ENCODE data around the gene TSHZ3. TPM values are rescaled to one million over a fixed set of nuclear protein-coding genes. Genes with fewer than 3 reads are reported as not detected.

TSHZ3 gene
- total and polyA plus RNA-seq, 9 of the 15 experiments (the other 6 are each of a cell fraction or from before 2014, with no cell fraction given), result 0.03 to 0.13 (median 0.05) TPM; not detected in 5

DNA sequence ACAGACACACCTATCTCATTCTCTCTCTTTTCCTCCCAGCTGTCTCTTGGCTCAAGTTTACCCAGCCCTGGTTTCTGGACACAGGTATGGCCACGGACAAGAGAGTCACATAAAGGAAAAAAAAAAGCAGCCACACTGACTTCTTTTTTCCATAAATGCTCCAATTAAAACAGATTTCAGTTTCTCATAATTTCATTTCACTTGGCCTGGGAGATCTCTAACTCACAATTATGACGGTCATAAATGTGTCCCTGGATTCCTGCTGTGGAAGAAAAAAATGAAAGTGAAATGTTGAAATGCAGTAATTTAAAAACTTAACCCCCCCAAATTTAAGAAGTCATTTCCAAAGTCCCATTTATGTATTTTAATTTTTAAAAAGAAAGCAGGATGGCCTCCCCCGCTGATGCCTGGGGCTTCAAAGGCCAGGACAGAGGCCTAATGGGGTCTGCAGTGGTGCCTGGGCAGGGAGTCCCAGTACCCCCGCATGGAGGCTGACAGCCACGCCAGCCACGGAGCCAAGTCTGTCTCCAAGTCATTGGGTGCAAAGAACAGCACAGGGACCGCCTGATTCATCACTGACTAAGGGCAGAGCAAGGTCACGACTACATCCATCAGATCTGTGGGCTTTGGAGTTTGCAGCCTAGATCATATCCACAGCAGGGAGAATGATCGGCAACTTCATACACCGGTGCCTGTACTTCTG, 79.7 kb downstream of the TSHZ3 start (continued):
- TF ChIP-seq, protein P1, sequence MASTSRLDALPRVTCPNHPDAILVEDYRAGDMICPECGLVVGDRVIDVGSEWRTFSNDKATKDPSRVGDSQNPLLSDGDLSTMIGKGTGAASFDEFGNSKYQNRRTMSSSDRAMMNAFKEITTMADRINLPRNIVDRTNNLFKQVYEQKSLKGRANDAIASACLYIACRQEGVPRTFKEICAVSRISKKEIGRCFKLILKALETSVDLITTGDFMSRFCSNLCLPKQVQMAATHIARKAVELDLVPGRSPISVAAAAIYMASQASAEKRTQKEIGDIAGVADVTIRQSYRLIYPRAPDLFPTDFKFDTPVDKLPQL (IDR thresholded peaks at IDR 0.05; ENCODE audit: extremely low read depth, insufficient read length), result no peak
- TF ChIP-seq MECOM (CRISPR knock-in tag; IDR thresholded peaks at IDR 0.05) (no peak), DDX20 (tag; IDR thresholded peaks at IDR 0.05; ENCODE audit: low read depth) (no peak), POLR2AphosphoS2 (IDR thresholded peaks at IDR 0.05; ENCODE audit: low read length) (no peak), KDM2B (CRISPR knock-in tag; IDR thresholded peaks at IDR 0.05) (no peak), RBM15 (IDR thresholded peaks at IDR 0.05; ENCODE audit: insufficient read depth, low read length) (no peak)
- TF ChIP-seq, protein P2, sequence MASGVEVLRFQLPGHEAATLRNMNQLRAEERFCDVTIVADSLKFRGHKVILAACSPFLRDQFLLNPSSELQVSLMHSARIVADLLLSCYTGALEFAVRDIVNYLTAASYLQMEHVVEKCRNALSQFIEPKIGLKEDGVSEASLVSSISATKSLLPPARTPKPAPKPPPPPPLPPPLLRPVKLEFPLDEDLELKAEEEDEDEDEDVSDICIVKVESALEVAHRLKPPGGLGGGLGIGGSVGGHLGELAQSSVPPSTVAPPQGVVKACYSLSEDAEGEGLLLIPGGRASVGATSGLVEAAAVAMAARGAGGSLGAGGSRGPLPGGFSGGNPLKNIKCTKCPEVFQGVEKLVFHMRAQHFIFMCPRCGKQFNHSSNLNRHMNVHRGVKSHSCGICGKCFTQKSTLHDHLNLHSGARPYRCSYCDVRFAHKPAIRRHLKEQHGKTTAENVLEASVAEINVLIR (CRISPR knock-in tag; IDR thresholded peaks at IDR 0.05), result no peak
- TF ChIP-seq, protein P3, sequence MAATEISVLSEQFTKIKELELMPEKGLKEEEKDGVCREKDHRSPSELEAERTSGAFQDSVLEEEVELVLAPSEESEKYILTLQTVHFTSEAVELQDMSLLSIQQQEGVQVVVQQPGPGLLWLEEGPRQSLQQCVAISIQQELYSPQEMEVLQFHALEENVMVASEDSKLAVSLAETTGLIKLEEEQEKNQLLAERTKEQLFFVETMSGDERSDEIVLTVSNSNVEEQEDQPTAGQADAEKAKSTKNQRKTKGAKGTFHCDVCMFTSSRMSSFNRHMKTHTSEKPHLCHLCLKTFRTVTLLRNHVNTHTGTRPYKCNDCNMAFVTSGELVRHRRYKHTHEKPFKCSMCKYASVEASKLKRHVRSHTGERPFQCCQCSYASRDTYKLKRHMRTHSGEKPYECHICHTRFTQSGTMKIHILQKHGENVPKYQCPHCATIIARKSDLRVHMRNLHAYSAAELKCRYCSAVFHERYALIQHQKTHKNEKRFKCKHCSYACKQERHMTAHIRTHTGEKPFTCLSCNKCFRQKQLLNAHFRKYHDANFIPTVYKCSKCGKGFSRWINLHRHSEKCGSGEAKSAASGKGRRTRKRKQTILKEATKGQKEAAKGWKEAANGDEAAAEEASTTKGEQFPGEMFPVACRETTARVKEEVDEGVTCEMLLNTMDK (IDR thresholded peaks at IDR 0.05; ENCODE audit: borderline replicate concordance, insufficient read depth, low read depth, low read length, poor library complexity, severe bottlenecking), result no peak
- TF ChIP-seq, protein P4, sequence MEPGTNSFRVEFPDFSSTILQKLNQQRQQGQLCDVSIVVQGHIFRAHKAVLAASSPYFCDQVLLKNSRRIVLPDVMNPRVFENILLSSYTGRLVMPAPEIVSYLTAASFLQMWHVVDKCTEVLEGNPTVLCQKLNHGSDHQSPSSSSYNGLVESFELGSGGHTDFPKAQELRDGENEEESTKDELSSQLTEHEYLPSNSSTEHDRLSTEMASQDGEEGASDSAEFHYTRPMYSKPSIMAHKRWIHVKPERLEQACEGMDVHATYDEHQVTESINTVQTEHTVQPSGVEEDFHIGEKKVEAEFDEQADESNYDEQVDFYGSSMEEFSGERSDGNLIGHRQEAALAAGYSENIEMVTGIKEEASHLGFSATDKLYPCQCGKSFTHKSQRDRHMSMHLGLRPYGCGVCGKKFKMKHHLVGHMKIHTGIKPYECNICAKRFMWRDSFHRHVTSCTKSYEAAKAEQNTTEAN (CRISPR knock-in tag; IDR thresholded peaks at IDR 0.05), result no peak

Measured in K562 (cell line).